Spleen (tissue), 11 donors: Measurements from ENCODE around the gene PDE4D. TPM values are rescaled to one million over a fixed set of nuclear protein-coding genes. Genes with fewer than 3 reads are reported as not detected.

Experiments used
- DNase-seq: peaks from one replicate; pipeline ENCODE4 v3.0.0-alpha.2; 2020
- H3K27ac ChIP-seq, 8 donors: fragments of 200-600 bp; sonication (generic) in 7 of 8; 1 replicate in 4 of 8; 2 replicates in 4 of 8; pipeline versions ENCODE4 v1.5.0 to v1.8.0; 2016 to 2021; ENCODE audit warnings: inconsistent platforms in 4 of 8, mild to moderate bottlenecking in 4 of 8, moderate library complexity in 1 of 8
- H3K27me3 ChIP-seq, 7 donors: fragments of 200-600 bp; sonication (generic) in 6 of 7; replicated peaks in 1 of 7; 1 replicate in 4 of 7; 2 replicates in 3 of 7; pipeline versions ENCODE4 v1.5.0 to v1.8.0; 2016 to 2021; ENCODE audit warnings: inconsistent platforms in 3 of 7, mild to moderate bottlenecking in 1 of 7
- H3K36me3 ChIP-seq, 6 donors: fragments of 200-600 bp; sonication (generic) in 5 of 6; 1 replicate in 4 of 6; 2 replicates in 2 of 6; pipeline versions ENCODE4 v1.5.0 to v1.8.0; 2016 to 2021; ENCODE audit warnings: inconsistent platforms in 2 of 6
- H3K4me1 ChIP-seq, 6 donors: fragments of 200-600 bp; sonication (generic) in 5 of 6; 1 replicate in 3 of 6; 2 replicates in 3 of 6; pipeline versions ENCODE4 v1.5.0 to v1.8.0; 2016 to 2021; ENCODE audit warnings: inconsistent platforms in 3 of 6
- H3K4me3 ChIP-seq, 8 donors: fragments of 200-600 bp; sonication (generic) in 7 of 8; 1 replicate in 4 of 8; 2 replicates in 4 of 8; pipeline versions ENCODE4 v1.5.0 to v1.8.0; 2016 to 2021; ENCODE audit warnings: inconsistent platforms in 4 of 8, mild to moderate bottlenecking in 4 of 8, moderate library complexity in 2 of 8
- H3K9me3 ChIP-seq, 8 donors: fragments of 200-600 bp; sonication (generic) in 7 of 8; 1 replicate in 4 of 8; 2 replicates in 4 of 8; pipeline versions ENCODE4 v1.5.0 to v1.8.0; 2016 to 2021; ENCODE audit warnings: inconsistent platforms in 4 of 8
- CTCF ChIP-seq, 11 experiments: fragments of 200-600 bp in 7 of 11; fragments of 450-650 bp in 4 of 11; sonication (generic) in 4 of 11; IDR thresholded peaks in 8 of 11; conservative IDR thresholded peaks in 3 of 11; 1 replicate in 7 of 11; 2 replicates in 4 of 11; pipeline versions ENCODE4 v1.4.0 to v1.8.0; 2016 to 2021; ENCODE audit warnings: antibody characterized with exemption in 11 of 11, inconsistent platforms in 4 of 11, mild to moderate bottlenecking in 1 of 11
- POLR2A ChIP-seq, 3 donors: fragments of 450-650 bp; IDR thresholded peaks; one replicate each; pipeline ENCODE4 v1.5.1; 2017; ENCODE audit warnings: antibody characterized with exemption in 3 of 3, mild to moderate bottlenecking in 1 of 3
- POLR2AphosphoS5 ChIP-seq, 3 donors: sonication (generic); formaldehyde crosslinking; IDR thresholded peaks; one replicate each; pipeline ENCODE4 v1.5.1; 2017; ENCODE audit warnings: antibody characterized with exemption in 3 of 3
- WGBS, 5 donors: extraction: QIAGEN DNeasy Blood & Tissue Kit in 3 of 5; methylation state at CpG; one replicate each; pipeline versions ENCODE4 v1.1.5 to v1.1.7; 2013 to 2018; 5-methylcytosine and 5-hydroxymethylcytosine counted together
- intact Hi-C: fragments of 100-400 bp; cut with DNase I; formaldehyde crosslinking; loops from one replicate; pipeline ENCODE4 v1.15.0; 2023; ENCODE audit warnings: low total_unique reads
- polyA plus RNA-seq, 3 donors: library from polyadenylated mRNA; stranded (reverse); fragments of 200-250 nt; gene quantifications; one replicate each; pipeline ENCODE4 v1.2.1, GENCODE V29; 2013
- total RNA-seq, 7 donors: library from RNA; depleted of rRNA in 3 of 7; stranded (reverse); fragments of >200 nt in 3 of 7; fragmentation: NEBNext Ultra II Directional in 4 of 7; extraction: Animal tissue kit (Norgen Biotek cat#: 25700) in 4 of 7; gene quantifications; one replicate each; pipeline versions ENCODE4 v1.1.0 to v1.2.1, GENCODE V29; 2016 to 2021
- donor health status: healthy with polysubstance abuse.
- donor health status: DM: no; HTN: no; CAD: no; lungs with moderate emphysema.
- donor health status: DM: no; HTN: no; CAD: no.
- donor health status: Bipolar disorder and iron deficiency.
- donor health status: healthy.
- donor health status: DM: no; HTN: no; CAD: no.
- donor health status: DM: yes; HTN: yes; CAD: no.

The PDE4D gene
- total and polyA plus RNA-seq, 10 donors: 0.88 to 51.8 (median 18.2) TPM

GRCh38 chr5:59729357-59729756 is 164.2 kb downstream of the PDE4D start:
- intact Hi-C loops: no loop called here
- DNase-seq: no peak
- no peaks in the 10 kb centered on the region for H3K27me3 ChIP-seq
- H3K4me3 ChIP-seq: no peak overlapping the region
- TF ChIP-seq POLR2A (IDR thresholded peaks at IDR 0.05) (no peak), POLR2AphosphoS5 (IDR thresholded peaks at IDR 0.05) (no peak), CTCF (IDR thresholded peaks at IDR 0.05 in 8 of 11, conservative IDR thresholded peaks at IDR 0.05 in 3 of 11) (no peak)
- no peaks in the 10 kb centered on the region for H3K4me1 ChIP-seq
- H3K36me3 ChIP-seq: no peaks in the 10 kb centered on the region
- H3K9me3 ChIP-seq: no peaks in the 10 kb centered on the region
- no peak overlapping the region for H3K27ac ChIP-seq
- 87 to 96% (median 93%) methylated on average over 3 of the region's 3 CpGs for WGBS, 5 donors

GRCh38 chr5:59728356-59728755 is 165.2 kb downstream of the PDE4D start:
- no peaks in the 10 kb centered on the region for H3K9me3 ChIP-seq
- intact Hi-C loops: no loop called here
- no peak for DNase-seq
- H3K4me1 ChIP-seq: no peaks in the 10 kb centered on the region
- WGBS, 5 donors: 49 to 76% (median 69%) methylated on average over 1 of the region's 1 CpG
- no peak overlapping the region for H3K4me3 ChIP-seq
- TF ChIP-seq POLR2A (IDR thresholded peaks at IDR 0.05): no peak
- no peaks in the 10 kb centered on the region for H3K27me3 ChIP-seq
- H3K36me3 ChIP-seq: no peaks in the 10 kb centered on the region
- H3K27ac ChIP-seq: no peak overlapping the region

GRCh38 chr5:59727186-59727585 is 166.3 kb downstream of the PDE4D start:
- no peaks in the 10 kb centered on the region for H3K36me3 ChIP-seq
- 91 to 94% (median 92%) methylated on average over 2 of the region's 2 CpGs for whole genome bisulfite sequencing, 5 donors
- DNase-seq: no peak
- H3K4me1 ChIP-seq: no peaks in the 10 kb centered on the region
- intact Hi-C loops: no loop called here
- no peaks in the 10 kb centered on the region for H3K27me3 ChIP-seq
- no peak overlapping the region for H3K27ac ChIP-seq
- no peak overlapping the region for H3K4me3 ChIP-seq
- no peaks in the 10 kb centered on the region for H3K9me3 ChIP-seq
- no peak for TF ChIP-seq CTCF (IDR thresholded peaks at IDR 0.05 in 8 of 11, conservative IDR thresholded peaks at IDR 0.05 in 3 of 11)

- intact Hi-C loops: no loop called here
- H3K36me3 ChIP-seq: no peaks in the 10 kb centered on the region
- 83 to 95% (median 90%) methylated on average over 1 of the region's 1 CpG for WGBS, 5 donors
- TF ChIP-seq POLR2AphosphoS5 (IDR thresholded peaks at IDR 0.05) (no peak), CTCF (IDR thresholded peaks at IDR 0.05 in 8 of 11, conservative IDR thresholded peaks at IDR 0.05 in 3 of 11) (no peak), POLR2A (IDR thresholded peaks at IDR 0.05) (no peak)
- no peaks in the 10 kb centered on the region for H3K27me3 ChIP-seq
- no peaks in the 10 kb centered on the region for H3K9me3 ChIP-seq
- no peak overlapping the region for H3K4me3 ChIP-seq
- no peaks in the 10 kb centered on the region for H3K4me1 ChIP-seq
- DNase-seq: no peak
- H3K27ac ChIP-seq: no peak overlapping the region
Observed at GRCh38 chr5:59725392-59725767, 168.1 kb downstream of the PDE4D start.
